ENCODE measurements around the gene TNS3. TPM values are rescaled to one million over a fixed set of nuclear protein-coding genes. Genes with fewer than 3 reads are reported as not detected.

TNS3 gene
- polyA plus RNA-seq, 1 of the 3 experiments (the other 2 are of a cell fraction): 72.3 TPM

DNA sequence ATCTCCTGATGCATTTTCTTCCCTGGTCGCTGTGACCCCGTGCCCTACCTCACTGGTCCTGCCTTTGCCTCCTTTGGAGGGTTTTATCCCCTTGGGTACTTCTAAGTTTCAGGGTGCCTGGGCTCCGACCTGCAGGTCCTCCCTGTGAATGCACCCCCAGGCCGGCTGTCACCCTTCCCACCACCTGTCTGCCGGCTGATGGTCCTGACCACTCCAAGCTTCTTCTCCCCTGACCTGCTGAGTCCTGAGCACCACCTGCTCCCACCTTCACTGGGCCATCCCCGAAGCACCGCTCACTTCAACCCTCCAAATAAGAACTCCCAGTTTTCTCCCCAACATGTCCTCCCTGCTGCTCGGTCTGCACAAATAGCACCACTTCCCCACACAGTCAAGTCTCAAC is 33.4 kb downstream of the TNS3 start:
- Histone ChIP-seq H3K79me2 (ENCODE audit: insufficient read depth) (peaks cover 32% of the 10 kb centered on the region; the same call in 1 of the 2 replicates), H4K20me1 (ENCODE audit: insufficient read depth) (peaks cover 27% of the 10 kb centered on the region), H3F3A (replicated peaks; ENCODE audit: insufficient read depth) (peaks cover 8% of the 10 kb centered on the region), H3K4me3 (ENCODE audit: low read depth in 2 of 2, low read length in 1 of 2) (no peak overlapping the region), H3K4me1 (ENCODE audit: control insufficient read depth in 1 of 2, insufficient read depth in 2 of 2, low read depth in 1 of 2, low read length in 1 of 2) (peaks cover 0 to 11% of the 10 kb centered on the region in 2 experiments; a peak in 1 of 4 replicates), H2AFZ (ENCODE audit: low read depth) (no peak overlapping the region), H3K9ac (no peak overlapping the region), H3K9me3 (no peaks in the 10 kb centered on the region), H3K4me2 (no peak overlapping the region; the same call in 1 of the 2 replicates), H3K36me3 (replicated peaks in 1 of 2; ENCODE audit: control insufficient read depth in 1 of 2, insufficient read depth in 2 of 2, low read length in 1 of 2) (peaks cover 3 to 9% of the 10 kb centered on the region in 2 experiments), H3K27me3 (ENCODE audit: insufficient read depth) (no peaks in the 10 kb centered on the region), H3K27ac (ENCODE audit: low read depth in 2 of 2, low read length in 1 of 2) (no peak overlapping the region), H3K9me2 (no peaks in the 10 kb centered on the region)
- ChIA-PET POLR2A (no interaction called here), CTCF (interaction anchor here (1.0 to 1.9 kb wide), 2 partner anchors 19 to 271 kb away, joined by 3 to 5 read pairs; no protein-coding TSS in a partner anchor)
- no peak for TF ChIP-seq MXI1 (IDR thresholded peaks at IDR 0.05; ENCODE audit: low read depth, low read length)
- TF ChIP-seq TCF12 (IDR thresholded peaks at IDR 0.05): no peak
- no peak for TF ChIP-seq RCOR1 (IDR thresholded peaks at IDR 0.05; ENCODE audit: low read length)
- no peak for TF ChIP-seq POLR2AphosphoS5 (IDR thresholded peaks at IDR 0.05; ENCODE audit: low read depth, low read length)
- no peak for TF ChIP-seq FOXJ3 (CRISPR knock-in tag; IDR thresholded peaks at IDR 0.05)
- no peak for TF ChIP-seq SMC3 (IDR thresholded peaks at IDR 0.05; ENCODE audit: low read depth, low read length)
- TF ChIP-seq, protein P1, sequence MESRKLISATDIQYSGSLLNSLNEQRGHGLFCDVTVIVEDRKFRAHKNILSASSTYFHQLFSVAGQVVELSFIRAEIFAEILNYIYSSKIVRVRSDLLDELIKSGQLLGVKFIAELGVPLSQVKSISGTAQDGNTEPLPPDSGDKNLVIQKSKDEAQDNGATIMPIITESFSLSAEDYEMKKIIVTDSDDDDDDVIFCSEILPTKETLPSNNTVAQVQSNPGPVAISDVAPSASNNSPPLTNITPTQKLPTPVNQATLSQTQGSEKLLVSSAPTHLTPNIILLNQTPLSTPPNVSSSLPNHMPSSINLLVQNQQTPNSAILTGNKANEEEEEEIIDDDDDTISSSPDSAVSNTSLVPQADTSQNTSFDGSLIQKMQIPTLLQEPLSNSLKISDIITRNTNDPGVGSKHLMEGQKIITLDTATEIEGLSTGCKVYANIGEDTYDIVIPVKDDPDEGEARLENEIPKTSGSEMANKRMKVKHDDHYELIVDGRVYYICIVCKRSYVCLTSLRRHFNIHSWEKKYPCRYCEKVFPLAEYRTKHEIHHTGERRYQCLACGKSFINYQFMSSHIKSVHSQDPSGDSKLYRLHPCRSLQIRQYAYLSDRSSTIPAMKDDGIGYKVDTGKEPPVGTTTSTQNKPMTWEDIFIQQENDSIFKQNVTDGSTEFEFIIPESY (IDR thresholded peaks at IDR 0.05; ENCODE audit: borderline replicate concordance, low read depth): no peak
- TF ChIP-seq, protein P2, sequence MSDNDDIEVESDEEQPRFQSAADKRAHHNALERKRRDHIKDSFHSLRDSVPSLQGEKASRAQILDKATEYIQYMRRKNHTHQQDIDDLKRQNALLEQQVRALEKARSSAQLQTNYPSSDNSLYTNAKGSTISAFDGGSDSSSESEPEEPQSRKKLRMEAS (IDR thresholded peaks at IDR 0.05; ENCODE audit: low read depth): no peak
- no peak for TF ChIP-seq RFX5 (IDR thresholded peaks at IDR 0.05; ENCODE audit: low read length)
- DNase-seq: no peak
- WGBS (ENCODE audit: low lambda C conversion rate): 98% methylated on average over 8 of the region's 8 CpGs

DNA sequence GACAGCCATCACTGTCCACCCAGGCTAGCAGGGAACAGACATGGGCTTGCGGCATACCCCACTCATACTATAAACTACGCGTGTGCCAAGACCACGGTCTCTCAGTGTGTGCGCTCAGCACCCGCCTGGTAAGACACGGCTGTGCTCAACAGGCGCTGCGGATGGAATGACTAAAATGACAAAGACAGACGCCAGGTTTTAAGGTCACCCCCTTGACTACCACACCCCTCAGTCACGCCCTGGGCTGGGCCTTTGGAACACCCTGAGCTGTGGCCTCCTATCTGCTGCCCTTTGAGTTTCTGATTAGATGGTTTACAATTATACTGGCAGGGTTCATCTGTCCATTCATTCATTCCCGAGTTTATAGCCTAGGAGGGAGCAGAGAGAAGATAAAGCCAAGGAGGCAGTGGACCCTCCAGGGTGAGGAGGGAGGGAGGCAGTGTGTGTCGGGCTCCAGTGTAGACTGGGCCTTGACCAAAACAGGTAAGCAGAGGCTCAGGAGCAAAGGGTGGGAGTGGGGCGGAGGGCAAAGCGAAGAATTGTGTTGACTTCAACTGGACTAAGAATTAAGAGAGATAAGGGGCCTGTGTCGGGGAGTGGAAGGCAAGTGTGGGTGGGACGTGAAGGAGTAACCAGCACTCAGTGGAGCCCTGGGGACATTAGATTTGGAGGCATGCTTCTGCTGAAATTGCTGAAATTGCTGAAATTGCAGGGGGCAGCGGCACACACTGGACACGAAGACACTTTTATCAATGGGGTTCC is 35.0 kb downstream of the TNS3 start:
- peaks cover 3 to 13% of the 10 kb centered on the region in 2 experiments for H3K36me3 ChIP-seq (replicated peaks in 1 of 2; ENCODE audit: control insufficient read depth in 1 of 2, insufficient read depth in 2 of 2, low read length in 1 of 2)
- no peak overlapping the region for H3K27ac ChIP-seq (ENCODE audit: low read depth in 2 of 2, low read length in 1 of 2)
- H3K9ac ChIP-seq: no peak overlapping the region
- WGBS (ENCODE audit: low lambda C conversion rate): 92% methylated on average over 19 of the region's 19 CpGs
- no peak overlapping the region for H3K4me2 ChIP-seq
- no peak overlapping the region for H3K4me3 ChIP-seq (ENCODE audit: low read depth in 2 of 2, low read length in 1 of 2)
- peaks cover 30% of the 10 kb centered on the region; the same call in 1 of the 2 replicates for H3K79me2 ChIP-seq (ENCODE audit: insufficient read depth)
- TF ChIP-seq GABPA (IDR thresholded peaks at IDR 0.05; ENCODE audit: low read depth) (no peak), TAF1 (IDR thresholded peaks at IDR 0.05; ENCODE audit: borderline replicate concordance, low read depth, low read length) (no peak), ELF1 (IDR thresholded peaks at IDR 0.05) (no peak), FOSL2 (IDR thresholded peaks at IDR 0.05; ENCODE audit: borderline replicate concordance, low read depth) (no peak), RXRA (IDR thresholded peaks at IDR 0.05; ENCODE audit: borderline replicate concordance, low read depth) (no peak), MXI1 (IDR thresholded peaks at IDR 0.05; ENCODE audit: low read depth, low read length) (no peak)
- TF ChIP-seq, protein P1 (IDR thresholded peaks at IDR 0.05; ENCODE audit: borderline replicate concordance, low read depth): no peak
- no peaks in the 10 kb centered on the region for H3F3A ChIP-seq (replicated peaks; ENCODE audit: insufficient read depth)
- H3K27me3 ChIP-seq (ENCODE audit: insufficient read depth): no peaks in the 10 kb centered on the region
- H3K9me2 ChIP-seq: no peaks in the 10 kb centered on the region
- no peak overlapping the region for H2AFZ ChIP-seq (ENCODE audit: low read depth)
- no peaks in the 10 kb centered on the region for H3K9me3 ChIP-seq
- H3K4me1 ChIP-seq (ENCODE audit: control insufficient read depth in 1 of 2, insufficient read depth in 2 of 2, low read depth in 1 of 2, low read length in 1 of 2): no peaks in the 10 kb centered on the region
- peaks cover 27% of the 10 kb centered on the region for H4K20me1 ChIP-seq (ENCODE audit: insufficient read depth)
- no peak for DNase-seq
- POLR2A ChIA-PET: no interaction called here
- CTCF ChIA-PET: interaction anchor here (1.0 to 1.9 kb wide), 3 partner anchors 9 to 272 kb away, joined by 3 to 5 read pairs (median 5); no protein-coding TSS in a partner anchor

Data from SK-N-SH (cell line).